Esophagus (tissue), 2 donors: ENCODE results near the gene PACSIN3. TPM values are rescaled to one million over a fixed set of nuclear protein-coding genes. Genes with fewer than 3 reads are reported as not detected.
A peak's percentile ranks its signal among the peaks of the same experiment; 100 is the strongest.

Experiments used
- H3K27ac ChIP-seq, 2 donors: one replicate each; pipeline ENCODE4 v1.5.1; 2013; ENCODE audit warnings: low read depth in 2 of 2, mild to moderate bottlenecking in 2 of 2, inconsistent platforms in 1 of 2, low read length in 1 of 2, moderate library complexity in 1 of 2
- H3K27me3 ChIP-seq, 2 donors: one replicate each; pipeline ENCODE4 v1.6.1; 2013; ENCODE audit warnings: low read length in 2 of 2, control low read depth in 1 of 2, mild to moderate bottlenecking in 1 of 2; ENCODE audit not compliant: insufficient read depth in 2 of 2, control insufficient read depth in 1 of 2
- H3K36me3 ChIP-seq, 2 donors: one replicate each; pipeline ENCODE4 v1.6.1; 2013; ENCODE audit warnings: low read length in 1 of 2; ENCODE audit not compliant: control insufficient read depth in 2 of 2, insufficient read depth in 2 of 2
- H3K4me1 ChIP-seq, 2 donors: one replicate each; pipeline ENCODE4 v1.6.1; 2013; ENCODE audit warnings: low read length in 1 of 2; ENCODE audit not compliant: control insufficient read depth in 2 of 2, insufficient read depth in 2 of 2
- H3K4me3 ChIP-seq, 2 donors: one replicate each; pipeline ENCODE4 v1.5.1; 2013; ENCODE audit warnings: low read length in 2 of 2, mild to moderate bottlenecking in 2 of 2, low read depth in 1 of 2, moderate library complexity in 1 of 2
- H3K9me3 ChIP-seq, 2 donors: one replicate each; pipeline ENCODE4 v1.6.1; 2013; ENCODE audit warnings: mild to moderate bottlenecking in 2 of 2, low read depth in 1 of 2, low read length in 1 of 2, moderate library complexity in 1 of 2; ENCODE audit not compliant: control insufficient read depth in 2 of 2, insufficient read depth in 1 of 2
- WGBS, 2 donors: extraction: QIAGEN DNeasy Blood & Tissue Kit; methylation state at CpG; one replicate each; pipeline ENCODE4 v1.1.7; 2013; 5-methylcytosine and 5-hydroxymethylcytosine counted together
- polyA plus RNA-seq, 2 donors: library from polyadenylated mRNA; stranded (reverse); fragments of 200-250 nt; gene quantifications; one replicate each; pipeline ENCODE4 v1.2.3, GENCODE V29; 2013
- donor health status: healthy with polysubstance abuse.
- donor health status: Bipolar disorder and iron deficiency.

The PACSIN3 gene
- polyA plus RNA-seq, 2 donors, result 54.7 to 55.6 TPM

DNA sequence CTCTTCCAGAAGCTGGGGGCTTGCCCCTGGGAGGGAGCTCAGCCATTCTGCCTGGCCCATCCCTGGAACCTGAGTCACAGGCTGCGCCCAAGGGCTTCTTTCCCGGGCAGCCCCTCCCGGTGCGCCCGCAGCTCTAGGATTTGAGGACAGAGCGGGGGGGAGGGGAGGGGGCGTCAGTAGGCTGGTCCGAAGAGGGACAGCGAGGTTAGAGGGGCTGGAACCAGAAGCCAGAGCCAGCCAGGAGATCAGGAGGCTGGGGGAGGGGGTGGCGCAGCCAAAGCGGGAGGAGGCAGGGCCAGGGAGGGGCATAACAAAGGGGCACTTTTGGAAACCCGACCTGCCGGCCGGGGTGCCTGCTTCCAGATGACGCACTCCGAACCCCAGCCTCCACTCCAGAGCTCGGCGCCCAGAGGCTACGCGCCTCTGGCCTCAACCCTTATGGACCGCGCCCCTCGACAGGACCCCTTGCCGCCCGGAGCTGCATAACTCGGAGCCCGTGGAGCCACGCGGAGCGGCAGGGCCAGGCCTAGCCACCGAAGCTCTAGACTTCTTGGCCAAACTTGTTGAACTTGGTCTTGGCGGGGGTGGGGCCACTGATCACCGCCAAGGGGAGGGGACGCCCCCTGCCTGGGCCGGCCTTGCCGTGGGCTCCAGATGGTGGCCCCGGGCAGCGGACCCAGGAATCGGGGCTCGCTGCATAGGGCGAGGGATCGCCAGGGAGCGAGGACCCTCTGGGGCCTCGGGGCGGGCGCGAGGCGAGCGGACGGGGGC lies 744 bp downstream of the PACSIN3 start:
- 5% methylated on average over 45 to 50 of the region's 50 CpGs for WGBS, 2 donors
- Histone ChIP-seq H3K27ac (peak overlapping the region; percentile 95 to 96), H3K9me3 (no peaks in the 10 kb centered on the region), H3K36me3 (peaks cover 0 to 8% of the 10 kb centered on the region in 2 donors), H3K4me1 (peaks cover 4 to 11% of the 10 kb centered on the region in 2 donors), H3K4me3 (peak overlapping the region; percentile 69 to 80), H3K27me3 (no peaks in the 10 kb centered on the region)

DNA sequence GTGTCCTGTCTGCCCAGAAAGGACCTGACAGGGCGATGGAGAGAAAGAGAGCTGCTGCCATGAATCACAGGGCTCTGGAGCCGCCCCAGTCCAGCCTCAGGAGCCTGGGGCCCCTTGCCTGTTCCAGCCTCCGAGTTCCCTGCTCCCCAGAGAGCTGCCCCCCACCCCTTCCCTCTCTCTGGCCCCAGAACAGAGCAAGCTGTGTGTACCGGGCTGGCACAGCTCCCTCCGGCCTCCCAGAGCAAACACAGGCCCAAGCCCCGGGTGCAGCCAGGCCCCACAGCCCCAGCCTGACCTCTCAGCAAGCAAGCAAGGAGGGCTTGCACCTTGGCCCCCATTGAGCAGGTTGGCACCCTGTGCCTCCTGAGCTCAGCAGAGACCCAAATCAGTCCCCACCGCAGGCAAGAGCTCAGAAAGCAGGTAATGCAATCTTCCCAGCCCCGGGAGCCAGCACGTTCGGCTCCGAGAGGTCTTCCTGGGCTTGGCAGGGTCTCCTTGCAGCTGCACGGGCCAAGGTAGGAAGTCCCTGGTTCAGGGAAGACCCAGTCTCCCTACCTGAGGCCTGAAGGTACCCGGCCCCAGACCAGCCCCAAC lies 1.4 kb downstream of the PACSIN3 start:
- Histone ChIP-seq H3K4me3 (peak overlapping the region; percentile 69 to 80), H3K36me3 (peaks cover 0 to 13% of the 10 kb centered on the region in 2 donors), H3K4me1 (peaks cover 4 to 11% of the 10 kb centered on the region in 2 donors), H3K27me3 (no peaks in the 10 kb centered on the region), H3K9me3 (no peaks in the 10 kb centered on the region), H3K27ac (peak overlapping the region; percentile 95 to 96)
- 28 to 32% methylated on average over 13 of the region's 13 CpGs for WGBS, 2 donors

DNA sequence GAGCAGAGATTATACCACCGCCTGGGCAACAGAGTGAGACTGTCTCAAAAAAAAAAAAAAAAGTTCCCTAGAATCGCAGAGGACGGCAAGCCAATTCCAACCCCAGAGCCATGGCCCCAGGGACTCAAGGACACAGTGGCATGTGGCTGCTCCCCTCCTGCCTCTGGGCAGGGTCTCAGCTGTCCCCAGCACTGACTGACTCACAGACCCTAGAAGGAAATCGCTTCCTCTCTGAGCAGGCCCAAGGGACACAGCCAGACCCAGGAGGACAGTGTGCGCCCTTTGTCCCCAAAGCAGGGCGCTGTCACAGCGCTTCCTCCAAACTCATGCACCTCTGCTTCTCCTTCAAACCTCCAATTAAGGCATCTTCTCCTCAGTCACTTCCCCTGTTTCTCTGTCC lies 2.3 kb downstream of the PACSIN3 start:
- H3K27me3 ChIP-seq, result no peaks in the 10 kb centered on the region
- H3K9me3 ChIP-seq, result no peaks in the 10 kb centered on the region
- H3K4me3 ChIP-seq, result no peak overlapping the region
- no peak overlapping the region for H3K27ac ChIP-seq
- H3K4me1 ChIP-seq, result peaks cover 4 to 9% of the 10 kb centered on the region in 2 donors
- WGBS, 2 donors, result 84% methylated on average over 7 of the region's 7 CpGs
- peaks cover 0 to 22% of the 10 kb centered on the region in 2 donors for H3K36me3 ChIP-seq

DNA sequence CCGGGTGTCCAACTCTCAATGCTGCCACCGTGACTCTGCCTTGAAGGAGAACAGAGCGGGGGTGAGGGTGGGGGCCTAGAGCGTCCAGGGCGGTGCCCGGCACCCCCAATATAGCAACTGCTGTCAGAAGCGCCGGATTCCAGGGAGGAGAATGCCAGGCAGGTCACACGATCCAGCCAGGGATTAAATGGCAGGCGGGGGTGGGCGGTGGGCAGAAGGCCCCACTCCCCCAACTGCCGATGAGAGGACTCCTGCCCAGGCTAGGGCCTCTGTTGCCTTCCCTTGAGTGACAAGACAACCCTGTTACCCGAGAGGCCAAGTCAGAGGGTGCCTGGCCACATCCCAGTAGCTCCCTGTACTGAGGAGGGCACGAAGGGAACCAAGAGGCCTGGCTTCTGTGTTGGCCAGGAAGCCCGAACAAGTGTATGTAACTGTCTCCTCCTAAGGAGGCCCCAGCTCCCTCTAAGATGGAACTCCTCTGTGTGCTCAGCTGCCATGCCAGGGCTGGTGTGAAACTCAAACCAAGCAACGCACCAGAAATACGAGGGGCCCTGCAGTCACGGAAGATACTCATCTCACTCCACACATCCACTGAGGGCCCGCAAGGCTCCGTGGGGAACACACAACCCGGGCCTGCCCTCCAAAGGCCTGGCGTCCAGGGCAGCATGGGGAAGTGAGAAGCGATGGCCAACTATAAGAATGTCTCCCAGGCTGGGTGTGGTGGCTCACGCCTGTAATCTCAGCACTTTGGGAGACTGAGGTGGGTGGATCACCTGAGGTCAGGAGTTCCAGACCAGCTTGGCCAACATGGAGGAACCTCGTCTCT lies 3.0 kb downstream of the PACSIN3 start:
- peaks cover 4 to 9% of the 10 kb centered on the region in 2 donors for H3K4me1 ChIP-seq
- H3K27me3 ChIP-seq, result no peaks in the 10 kb centered on the region
- WGBS, 2 donors, result 83 to 85% methylated on average over 25 of the region's 25 CpGs

DNA sequence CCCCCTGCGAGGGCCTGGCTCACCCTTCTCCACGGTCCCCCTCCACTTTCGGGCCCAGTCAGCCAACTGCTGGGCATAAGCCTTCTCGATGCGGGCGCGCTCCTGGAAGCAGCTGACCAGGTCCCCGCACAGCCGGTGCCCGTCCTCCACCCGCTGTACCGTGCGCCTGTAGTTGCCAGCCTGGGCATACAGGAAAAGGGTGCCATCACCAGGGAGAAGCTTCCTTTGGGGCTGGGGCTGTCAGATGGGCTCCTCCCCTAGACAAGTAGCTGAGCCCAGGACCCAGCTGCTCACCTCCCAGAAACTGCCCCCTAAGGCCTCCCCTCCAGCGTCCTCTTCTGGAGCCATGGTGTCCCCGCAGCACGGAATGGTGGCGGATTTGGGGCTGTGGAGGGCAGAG lies 3.9 kb downstream of the PACSIN3 start:
- Histone ChIP-seq H3K27ac (no peak overlapping the region), H3K4me3 (no peak overlapping the region), H3K4me1 (peaks cover 3 to 17% of the 10 kb centered on the region in 2 donors), H3K36me3 (peaks cover 0 to 28% of the 10 kb centered on the region in 2 donors), H3K27me3 (no peaks in the 10 kb centered on the region), H3K9me3 (no peaks in the 10 kb centered on the region)
- 92 to 93% methylated on average over 17 of the region's 17 CpGs for WGBS, 2 donors

More for the DNA sequence above, 3.0 kb downstream of the PACSIN3 start:
- Histone ChIP-seq H3K9me3 (no peaks in the 10 kb centered on the region), H3K36me3 (peaks cover 0 to 25% of the 10 kb centered on the region in 2 donors), H3K4me3 (no peak overlapping the region), H3K27ac (peak overlapping the region in 1 of 2 donors; percentile 9)

DNA sequence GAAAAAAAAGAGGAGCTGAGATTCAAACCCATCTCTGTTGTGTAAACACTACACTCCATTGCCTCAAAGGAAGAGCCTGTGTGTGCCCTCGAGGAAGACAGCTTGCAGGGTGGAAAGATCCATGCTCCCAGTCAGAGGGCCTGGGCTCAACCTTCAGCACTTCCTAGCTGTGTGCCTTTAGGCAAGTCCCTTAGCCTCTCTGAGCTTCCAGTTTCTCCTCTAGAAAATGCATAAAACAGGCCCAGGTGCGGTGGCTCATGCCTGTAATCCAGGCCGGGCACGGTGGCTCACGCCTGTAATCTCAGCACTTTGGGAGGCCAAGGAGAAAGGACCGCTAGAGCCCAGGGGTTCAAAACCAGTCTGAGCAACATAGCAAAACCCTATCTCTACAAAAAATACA lies 5.0 kb downstream of the PACSIN3 start:
- peaks cover 0 to 28% of the 10 kb centered on the region in 2 donors for H3K36me3 ChIP-seq
- H3K27me3 ChIP-seq, result no peaks in the 10 kb centered on the region
- no peaks in the 10 kb centered on the region for H3K9me3 ChIP-seq
- H3K4me3 ChIP-seq, result no peak overlapping the region
- H3K4me1 ChIP-seq, result peaks cover 0 to 13% of the 10 kb centered on the region in 2 donors
- WGBS, 2 donors, result 84 to 89% methylated on average over 6 of the region's 6 CpGs
- H3K27ac ChIP-seq, result no peak overlapping the region

DNA sequence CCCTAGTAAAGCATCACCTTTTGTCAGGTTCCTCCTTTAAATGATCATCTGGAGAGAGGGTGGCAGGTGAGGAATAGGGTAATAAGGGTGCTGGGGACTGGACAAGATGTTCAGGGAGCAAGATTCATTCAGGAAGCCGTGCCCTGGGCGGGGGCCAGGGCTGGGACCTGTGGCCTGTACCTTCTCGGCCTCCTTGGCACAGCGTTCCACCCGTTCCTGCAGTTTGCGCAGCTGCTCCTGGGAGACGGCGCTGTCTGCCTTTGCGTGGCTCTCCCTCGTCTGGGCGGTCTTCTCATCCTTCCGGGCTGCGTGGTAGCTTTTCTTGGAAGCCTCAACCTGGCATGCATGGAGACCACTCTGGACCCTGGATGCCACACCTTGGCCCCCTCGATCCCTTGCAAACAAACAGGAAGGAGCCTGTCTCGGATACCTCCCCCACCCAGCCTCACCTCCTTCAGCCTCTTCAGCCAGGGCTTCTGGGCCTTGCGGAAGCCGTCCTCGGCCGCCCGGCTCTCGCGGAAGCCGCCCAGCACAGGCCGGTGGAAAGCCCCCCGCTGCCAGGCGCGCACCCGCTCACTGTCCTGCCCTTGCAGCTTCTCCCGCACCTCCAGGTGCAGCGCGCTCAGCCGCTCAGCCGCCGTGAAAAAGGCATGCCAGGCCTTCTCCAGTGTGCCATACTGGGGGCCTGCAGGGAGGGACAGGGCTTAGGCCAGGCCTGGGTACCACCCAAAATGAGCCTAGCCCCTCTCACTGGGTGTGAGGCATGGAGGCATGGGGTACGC lies 6.0 kb downstream of the PACSIN3 start:
- Histone ChIP-seq H3K36me3 (peaks cover 0 to 28% of the 10 kb centered on the region in 2 donors), H3K4me3 (no peak overlapping the region), H3K27me3 (no peaks in the 10 kb centered on the region), H3K27ac (no peak overlapping the region), H3K4me1 (peaks cover 2 to 18% of the 10 kb centered on the region in 2 donors), H3K9me3 (no peaks in the 10 kb centered on the region)
- 94 to 95% methylated on average over 33 to 35 of the region's 35 CpGs for WGBS, 2 donors

DNA sequence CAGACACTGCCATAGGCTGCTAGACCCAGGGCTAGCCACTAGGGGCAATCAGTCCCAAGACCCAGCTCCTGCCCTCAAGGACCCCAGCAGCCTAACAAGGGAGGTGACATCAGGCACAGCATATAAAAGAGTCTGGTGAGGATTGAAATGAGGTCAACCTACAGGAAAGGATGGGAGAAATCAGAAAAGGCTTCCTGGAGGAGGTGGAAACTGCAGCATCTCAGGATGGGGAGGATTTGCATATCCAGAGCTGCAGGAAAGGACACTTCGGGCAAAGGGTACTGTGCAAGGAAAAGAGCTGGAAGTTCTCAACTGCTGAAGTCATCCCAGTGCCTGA lies 6.6 kb downstream of the PACSIN3 start:
- Histone ChIP-seq H3K36me3 (peaks cover 0 to 33% of the 10 kb centered on the region in 2 donors), H3K4me3 (no peak overlapping the region), H3K27ac (no peak overlapping the region), H3K27me3 (no peaks in the 10 kb centered on the region), H3K4me1 (peaks cover 2 to 18% of the 10 kb centered on the region in 2 donors), H3K9me3 (no peaks in the 10 kb centered on the region)
- 87 to 89% methylated on average over 1 of the region's 1 CpG for WGBS, 2 donors
